IMR-90 (cell line): ENCODE measurements around the gene STAC3. TPM values are rescaled to one million over a fixed set of nuclear protein-coding genes. Genes with fewer than 3 reads are reported as not detected.

ENCODE experiments used
- ATAC-seq: fragments of 200-7000 bp; cut with Tn5 transposase; 2 replicates; pipeline ENCODE4 v1.9.1; 2020; ENCODE audit warnings: low read depth, mild to moderate bottlenecking, moderate library complexity
- BruUV-seq: library from RNA; stranded (reverse); fragments of 400-500 nt; replicated peaks from 2 replicates; lab custom pipeline; 2021; lab: Mats Ljungman, UMichigan
- CTCF ChIA-PET: fragments of 300-600 bp; formaldehyde crosslinking; extraction: SDS; loops from one replicate; lab custom pipeline; 2021; ENCODE audit warnings: antibody characterized with exemption; lab: Yijun Ruan, JAX
- POLR2A ChIA-PET: fragments of 300-600 bp; sonication (Branson Sonifier 250); formaldehyde crosslinking; loops from one replicate; lab custom pipeline; 2022; ENCODE audit warnings: antibody characterized with exemption; ENCODE audit not compliant: unreplicated experiment; lab: Charles Lee
- DNase-seq: peaks from one replicate; pipeline ENCODE4 v3.0.0; 2013
- H2AFZ ChIP-seq: replicated peaks from 2 replicates; pipeline ENCODE3; 2013; ENCODE audit warnings: low read length, mild to moderate bottlenecking; ENCODE audit not compliant: poor library complexity
- H2AK5ac ChIP-seq: 2 replicates; pipeline ENCODE4 v1.6.1; 2013; ENCODE audit warnings: low read depth, low read length, inconsistent platforms
- H2AK9ac ChIP-seq: replicated peaks from 2 replicates; pipeline ENCODE3; 2013; ENCODE audit warnings: mild to moderate bottlenecking, low read depth, low read length, moderate library complexity; ENCODE audit not compliant: poor library complexity
- H2BK120ac ChIP-seq: 2 replicates; pipeline ENCODE4 v1.6.1; 2013; ENCODE audit warnings: low read depth, low read length, inconsistent platforms
- H2BK15ac ChIP-seq: 3 replicates; pipeline ENCODE4 v1.6.1; 2013; ENCODE audit warnings: low read depth, low read length, inconsistent platforms
- H2BK20ac ChIP-seq: 2 replicates; pipeline ENCODE4 v1.6.1; 2013; ENCODE audit warnings: low read depth, mild to moderate bottlenecking, inconsistent platforms, low read length, moderate library complexity
- H2BK5ac ChIP-seq: 2 replicates; pipeline ENCODE4 v1.6.1; 2013; ENCODE audit warnings: mild to moderate bottlenecking, low read depth, low read length, inconsistent platforms; ENCODE audit not compliant: poor library complexity, severe bottlenecking
- H3K14ac ChIP-seq: replicated peaks from 2 replicates; pipeline ENCODE4 v1.6.1; 2013; ENCODE audit warnings: low read depth, low read length, inconsistent platforms
- H3K18ac ChIP-seq: 2 replicates; pipeline ENCODE4 v1.6.1; 2013; ENCODE audit warnings: low read depth, low read length, control low read depth
- H3K23ac ChIP-seq: 2 replicates; pipeline ENCODE4 v1.6.1; 2013; ENCODE audit warnings: low read depth, low read length, inconsistent platforms
- H3K27ac ChIP-seq: 2 replicates; pipeline ENCODE4 v1.5.1; 2013; ENCODE audit warnings: mild to moderate bottlenecking, control low read depth, low read length; ENCODE audit not compliant: insufficient read depth
- H3K27me3 ChIP-seq: 2 replicates; pipeline ENCODE4 v1.6.1; 2013; ENCODE audit warnings: low read length; ENCODE audit not compliant: control insufficient read depth, insufficient read depth
- H3K36me3 ChIP-seq: 2 replicates; pipeline ENCODE4 v1.6.1; 2013; ENCODE audit warnings: low read length, mixed read lengths; ENCODE audit not compliant: control insufficient read depth, insufficient read depth
- H3K4ac ChIP-seq: 2 replicates; pipeline ENCODE4 v1.6.1; 2013; ENCODE audit warnings: low read depth, low read length, inconsistent platforms
- H3K4me1 ChIP-seq: 2 replicates; pipeline ENCODE4 v1.6.1; 2013; ENCODE audit warnings: low read length, mixed read lengths; ENCODE audit not compliant: control insufficient read depth, insufficient read depth
- H3K4me2 ChIP-seq: 2 replicates; pipeline ENCODE4 v1.6.1; 2013; ENCODE audit warnings: low read depth, mild to moderate bottlenecking, control low read depth, low read length, moderate library complexity
- H3K4me3 ChIP-seq: 2 replicates; pipeline ENCODE4 v1.5.1; 2013; ENCODE audit warnings: low read depth, mild to moderate bottlenecking, control low read depth, low read length, moderate library complexity; ENCODE audit not compliant: insufficient read depth
- H3K56ac ChIP-seq: 2 replicates; pipeline ENCODE4 v1.6.1; 2013; ENCODE audit warnings: low read length, inconsistent platforms; ENCODE audit not compliant: insufficient read depth; ENCODE audit errors: extremely low read depth
- H3K79me1 ChIP-seq, 2 experiments: 2 replicates each; pipeline ENCODE4 v1.6.1; 2013; ENCODE audit warnings: low read length in 2 of 2, inconsistent platforms in 1 of 2, low read depth in 1 of 2
- H3K9ac ChIP-seq: 2 replicates; pipeline ENCODE4 v1.6.1; 2013; ENCODE audit warnings: low read depth, low read length, control low read depth
- H3K9me1 ChIP-seq: 2 replicates; pipeline ENCODE4 v1.6.1; 2013; ENCODE audit warnings: low read length, inconsistent platforms; ENCODE audit not compliant: insufficient read depth
- H3K9me3 ChIP-seq: 2 replicates; pipeline ENCODE4 v1.6.1; 2013; ENCODE audit warnings: low read length; ENCODE audit not compliant: control insufficient read depth, insufficient read depth
- H4K20me1 ChIP-seq: 2 replicates; pipeline ENCODE4 v1.6.1; 2013; ENCODE audit warnings: low read length, inconsistent platforms; ENCODE audit not compliant: insufficient read depth
- H4K5ac ChIP-seq: 2 replicates; pipeline ENCODE4 v1.6.1; 2013; ENCODE audit warnings: mild to moderate bottlenecking, low read depth, low read length, control low read depth
- H4K8ac ChIP-seq, 2 experiments: 2 replicates each; pipeline ENCODE4 v1.6.1; 2013; ENCODE audit warnings: low read depth in 2 of 2, low read length in 2 of 2, control low read depth in 1 of 2, inconsistent platforms in 1 of 2
- H4K91ac ChIP-seq: 2 replicates; pipeline ENCODE4 v1.6.1; 2013; ENCODE audit warnings: low read depth, low read length, inconsistent platforms; ENCODE audit not compliant: insufficient read depth
- CEBPB ChIP-seq: IDR thresholded peaks from 2 replicates; pipeline ENCODE4 v1.6.1; 2012; ENCODE audit warnings: low read depth, low read length, improper control_type of control experiment
- CHD1 ChIP-seq: IDR thresholded peaks from 2 replicates; pipeline ENCODE4 v1.6.1; 2012; ENCODE audit warnings: low read depth, low read length, improper control_type of control experiment
- CTCF ChIP-seq: conservative IDR thresholded peaks from 2 replicates; pipeline ENCODE4 v1.5.1; 2012; ENCODE audit warnings: mild to moderate bottlenecking, low read depth, low read length, improper control_type of control experiment
- ELK1 ChIP-seq: fragments of 150-350 bp; IDR thresholded peaks from 2 replicates; pipeline ENCODE4 v1.6.1; 2016; ENCODE audit warnings: low read depth, mild to moderate bottlenecking, low read length, moderate library complexity, borderline replicate concordance
- FOS ChIP-seq: fragments of 150-350 bp; IDR thresholded peaks from 2 replicates; pipeline ENCODE4 v1.6.1; 2016; ENCODE audit warnings: low read depth, low read length
- NFE2L2 ChIP-seq: fragments of 150-350 bp; IDR thresholded peaks from 2 replicates; pipeline ENCODE4 v1.6.1; 2016; ENCODE audit warnings: low read depth, mild to moderate bottlenecking, low read length
- POLR2A ChIP-seq: IDR thresholded peaks from 2 replicates; pipeline ENCODE4 v1.6.1; 2012; ENCODE audit warnings: mild to moderate bottlenecking, low read depth, low read length
- RAD21 ChIP-seq: IDR thresholded peaks from 2 replicates; pipeline ENCODE4 v1.6.1; 2012; ENCODE audit warnings: low read length, improper control_type of control experiment
- RFX5 ChIP-seq: IDR thresholded peaks from 2 replicates; pipeline ENCODE4 v1.8.0; 2012; ENCODE audit warnings: low read depth, mild to moderate bottlenecking, low read length, moderate library complexity
- SMC3 ChIP-seq: fragments of 150-350 bp; IDR thresholded peaks from 2 replicates; pipeline ENCODE4 v1.6.1; 2016; ENCODE audit warnings: low read depth, mild to moderate bottlenecking, antibody characterized with exemption, low read length, moderate library complexity
- WGBS, 2 experiments: methylation state at CpG; one replicate each; pipeline versions ENCODE4 v1.1.5 to v1.1.7; 2013; ENCODE audit warnings: missing lambda C conversion rate in 2 of 2; ENCODE audit not compliant: insufficient read length in 1 of 2; ENCODE audit errors: extremely low coverage in 2 of 2; 5-methylcytosine and 5-hydroxymethylcytosine counted together
- dilution Hi-C: fragments of 300-500 bp; cut with HindIII; formaldehyde crosslinking; loops from one replicate; pipeline ENCODE4 v1.14.3; 2018; ENCODE audit warnings: low sequenced_read_pairs; ENCODE audit not compliant: unreplicated experiment
- in situ Hi-C: fragments of 300-500 bp; cut with MboI; formaldehyde crosslinking; loops from 3 replicates; pipeline ENCODE4 v1.14.3; 2019; ENCODE audit warnings: low sequenced_read_pairs, inconsistent platforms, mixed read lengths
- intact Hi-C: fragments of 100-400 bp; cut with micrococcal nuclease; formaldehyde crosslinking; loops from 2 replicates; pipeline ENCODE4 v1.10.0; 2022
- polyA plus RNA-seq, 3 experiments: library from polyadenylated mRNA; depleted of rRNA; stranded (reverse); fragments of >200 nt; gene quantifications; 2 replicates each; pipeline ENCODE4 v1.2.3, GENCODE V29; 2012; ENCODE audit warnings: low replicate concordance in 1 of 3
- total RNA-seq: library from RNA; depleted of rRNA; stranded (reverse); fragments of >200 nt; gene quantifications from 2 replicates; pipeline ENCODE4 v1.2.3, GENCODE V29; 2012

STAC3 gene
- total and polyA plus RNA-seq, 2 of the 4 experiments (the other 2 are of a cell fraction) = 0.18 to 0.67 TPM

GRCh38 chr12:57200497-57200896 lies 50.5 kb downstream of the STAC3 start:
- Histone ChIP-seq H3K4ac (no peak overlapping the region), H3K79me1 (peaks cover 0 to 8% of the 10 kb centered on the region in 2 experiments; a peak in 3 of 4 replicates), H4K5ac (no peak overlapping the region), H2BK20ac (no peak overlapping the region), H3K9me1 (no peaks in the 10 kb centered on the region), H2AFZ (no peak overlapping the region), H2AK9ac (no peak overlapping the region), H3K4me2 (no peak overlapping the region), H2AK5ac (no peak overlapping the region), H3K36me3 (peaks cover 100% of the 10 kb centered on the region), H3K4me3 (no peak overlapping the region), H3K27me3 (no peaks in the 10 kb centered on the region), H4K20me1 (peaks cover 3% of the 10 kb centered on the region; the same call in 1 of the 2 replicates), H3K23ac (no peak overlapping the region), H4K91ac (no peak overlapping the region), H3K9me3 (no peaks in the 10 kb centered on the region), H3K4me1 (no peaks in the 10 kb centered on the region), H3K27ac (no peak overlapping the region), H3K18ac (no peak overlapping the region), H3K56ac (no peak overlapping the region), H2BK120ac (no peak overlapping the region), H2BK5ac (no peak overlapping the region), H2BK15ac (no peak overlapping the region), H4K8ac (no peak overlapping the region), H3K9ac (no peak overlapping the region), H3K14ac (no peak overlapping the region)
- in situ Hi-C loops = no loop called here
- no peak for ATAC-seq
- dilution Hi-C loops = no loop called here
- ChIA-PET CTCF (no interaction called here), POLR2A (no interaction called here)
- DNase-seq = no peak
- 94% methylated on average over 5 of the region's 15 CpGs; no CpG with 5 or more reads in 1 of the 2 experiments for WGBS, 2 experiments
- no TSS peak for BruUV-seq
- TF ChIP-seq CHD1 (no peak), ELK1 (no peak), FOS (no peak), CTCF (no peak), RAD21 (no peak), CEBPB (no peak), POLR2A (no peak), NFE2L2 (no peak), RFX5 (no peak), SMC3 (no peak)
- intact Hi-C loops = no loop called here
